Smooth muscle cell (in vitro differentiated cells): Measurements from ENCODE around the gene SLC44A1. TPM values are rescaled to one million over a fixed set of nuclear protein-coding genes. Genes with fewer than 3 reads are reported as not detected.

ENCODE experiments used
- DNase-seq: peaks from one replicate; lab custom pipeline; 2025; ENCODE audit not compliant: unreplicated experiment; lab: John Stamatoyannopoulos, UW
- H2AFZ ChIP-seq: fragments of 200-600 bp; sonication (generic); 2 replicates; pipeline ENCODE4 v1.6.0; 2016; ENCODE audit warnings: antibody characterized with exemption, low read depth, mild to moderate bottlenecking
- H3F3A ChIP-seq: fragments of 200-600 bp; sonication (generic); 2 replicates; pipeline ENCODE4 v1.6.0; 2017; ENCODE audit warnings: antibody characterized with exemption, low read depth
- H3K27ac ChIP-seq: fragments of 200-600 bp; sonication (generic); 2 replicates; pipeline ENCODE4 v1.5.1; 2016; ENCODE audit warnings: low read depth, mild to moderate bottlenecking
- H3K27me3 ChIP-seq: fragments of 200-600 bp; sonication (generic); 2 replicates; pipeline ENCODE4 v1.6.1; 2016; ENCODE audit warnings: low read depth, mild to moderate bottlenecking
- H3K36me3 ChIP-seq: fragments of 200-600 bp; sonication (generic); 2 replicates; pipeline ENCODE4 v1.5.1; 2016; ENCODE audit warnings: low read depth
- H3K4me1 ChIP-seq: fragments of 200-600 bp; sonication (generic); 2 replicates; pipeline ENCODE4 v1.5.1; 2016; ENCODE audit warnings: low read depth
- H3K4me2 ChIP-seq: fragments of 200-600 bp; sonication (generic); 2 replicates; pipeline ENCODE4 v1.6.0; 2016; ENCODE audit warnings: mild to moderate bottlenecking
- H3K4me3 ChIP-seq: fragments of 200-600 bp; sonication (generic); 2 replicates; pipeline ENCODE4 v1.5.1; 2016; ENCODE audit warnings: mild to moderate bottlenecking
- H3K79me2 ChIP-seq: fragments of 200-600 bp; sonication (generic); 2 replicates; pipeline ENCODE4 v1.6.0; 2016; ENCODE audit warnings: low read depth, mild to moderate bottlenecking
- H3K9ac ChIP-seq: fragments of 200-600 bp; sonication (generic); 2 replicates; pipeline ENCODE4 v1.6.0; 2016; ENCODE audit warnings: low read depth
- H3K9me3 ChIP-seq: fragments of 200-600 bp; sonication (generic); replicated peaks from 2 replicates; pipeline ENCODE4 v1.5.1; 2016; ENCODE audit warnings: low read depth
- H4K20me1 ChIP-seq: fragments of 200-600 bp; sonication (generic); 2 replicates; pipeline ENCODE4 v1.6.0; 2016; ENCODE audit warnings: low read depth
- CTCF ChIP-seq: fragments of 200-600 bp; sonication (generic); IDR thresholded peaks from 2 replicates; pipeline ENCODE4 v1.5.1; 2017; ENCODE audit warnings: borderline replicate concordance, mild to moderate bottlenecking, antibody characterized with exemption; ENCODE audit not compliant: insufficient read depth, poor library complexity, severe bottlenecking
- WGBS: methylation state at CpG from one replicate; pipeline ENCODE4 v1.1.7; 2016; ENCODE audit warnings: low lambda C conversion rate; 5-methylcytosine and 5-hydroxymethylcytosine counted together
- polyA plus RNA-seq: library from polyadenylated mRNA; unstranded; fragments of >200 nt; fragmentation: Nextera tagmentation; extraction: Ambion mirVana; gene quantifications from 2 replicates; pipeline ENCODE4 v1.2.1, GENCODE V29; 2016
- total RNA-seq: library from RNA; depleted of rRNA; stranded (reverse); fragments of >200 nt; gene quantifications from 2 replicates; pipeline ENCODE4 v1.2.3, GENCODE V29; 2014

The SLC44A1 gene
- total and polyA plus RNA-seq, 2 experiments from 2014 or later, result 14.0 to 22.2 TPM

GRCh38 chr9:105291938-105292337, 47.5 kb downstream of the SLC44A1 start:
- Histone ChIP-seq H4K20me1 (no peaks in the 10 kb centered on the region), H3K36me3 (no peaks in the 10 kb centered on the region), H3K79me2 (peaks cover 13% of the 10 kb centered on the region), H3K4me3 (no peak overlapping the region), H3K27ac (peak overlapping the region; percentile 58), H3K4me2 (no peak overlapping the region), H3K4me1 (peaks cover 31% of the 10 kb centered on the region), H3F3A (no peaks in the 10 kb centered on the region), H3K9me3 (no peaks in the 10 kb centered on the region), H2AFZ (no peak overlapping the region), H3K27me3 (no peaks in the 10 kb centered on the region), H3K9ac (no peak overlapping the region)
- no peak for DNase-seq
- WGBS, result 23% methylated on average over 2 of the region's 2 CpGs
- no peak for TF ChIP-seq CTCF

GRCh38 chr9:105293408-105293807, 49.0 kb downstream of the SLC44A1 start:
- TF ChIP-seq CTCF, result no peak
- peaks cover 44% of the 10 kb centered on the region for H3K4me1 ChIP-seq
- no peaks in the 10 kb centered on the region for H3K36me3 ChIP-seq
- H3K9ac ChIP-seq, result no peak overlapping the region
- no peaks in the 10 kb centered on the region for H3F3A ChIP-seq
- no peak for DNase-seq
- H4K20me1 ChIP-seq, result no peaks in the 10 kb centered on the region
- no peak overlapping the region for H3K4me2 ChIP-seq
- H3K9me3 ChIP-seq, result no peaks in the 10 kb centered on the region
- H2AFZ ChIP-seq, result no peak overlapping the region
- no peaks in the 10 kb centered on the region for H3K27me3 ChIP-seq
- peaks cover 13% of the 10 kb centered on the region for H3K79me2 ChIP-seq
- 73% methylated on average over 3 of the region's 3 CpGs for WGBS
- no peak overlapping the region for H3K4me3 ChIP-seq
- no peak overlapping the region for H3K27ac ChIP-seq

GRCh38 chr9:105295201-105295550, 50.7 kb downstream of the SLC44A1 start:
- peaks cover 44% of the 10 kb centered on the region for H3K4me1 ChIP-seq

More at GRCh38 chr9:105295201-105295550, 50.7 kb downstream of the SLC44A1 start:
- peak overlapping the region; percentile 50 for H3K9ac ChIP-seq
- TF ChIP-seq CTCF, result no peak
- H3K27ac ChIP-seq, result peak overlapping the region; percentile 95
- H2AFZ ChIP-seq, result no peak overlapping the region
- H4K20me1 ChIP-seq, result no peaks in the 10 kb centered on the region
- peaks cover 12% of the 10 kb centered on the region for H3F3A ChIP-seq
- DNase-seq, result no peak
- no peak overlapping the region for H3K4me3 ChIP-seq
- H3K9me3 ChIP-seq, result no peaks in the 10 kb centered on the region
- no peaks in the 10 kb centered on the region for H3K36me3 ChIP-seq
- H3K4me2 ChIP-seq, result peak overlapping the region; percentile 54
- 63% methylated on average over 2 of the region's 2 CpGs for WGBS
- H3K79me2 ChIP-seq, result peaks cover 13% of the 10 kb centered on the region
- H3K27me3 ChIP-seq, result no peaks in the 10 kb centered on the region
